Upper lobe of left lung (tissue), 4 donors: Measurements from ENCODE around the gene MMP7.

ENCODE experiments used
- POLR2A ChIP-seq, 4 donors: fragments of 450-650 bp; IDR thresholded peaks; one replicate each; pipeline ENCODE4 v1.5.1; 2016 to 2017; ENCODE audit warnings: antibody characterized with exemption in 4 of 4, mild to moderate bottlenecking in 2 of 4
- POLR2AphosphoS5 ChIP-seq, 2 donors: sonication (generic); formaldehyde crosslinking; IDR thresholded peaks; one replicate each; pipeline ENCODE4 v1.5.1; 2017; ENCODE audit warnings: antibody characterized with exemption in 2 of 2

DNA sequence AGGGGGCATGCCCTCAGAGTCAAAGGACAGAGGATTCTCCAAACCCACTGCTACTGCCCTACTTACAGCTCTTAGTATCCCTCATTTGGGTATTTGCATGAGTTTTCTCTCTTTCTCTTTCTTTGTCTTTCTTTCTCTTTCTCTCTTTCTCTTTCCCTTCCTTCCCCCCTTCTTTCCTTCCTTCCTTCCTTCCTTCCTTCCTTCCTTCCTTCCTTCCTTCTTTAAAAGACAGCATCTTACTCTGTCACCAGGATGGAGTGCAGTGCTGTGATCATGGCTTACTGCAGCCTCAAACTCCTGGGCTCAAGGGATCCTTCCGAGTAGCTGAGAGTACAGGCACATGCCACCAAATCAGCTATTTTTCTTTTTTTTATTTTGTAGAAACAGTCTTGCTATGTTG lies 14.0 kb upstream of the MMP7 start:
- TF ChIP-seq POLR2A (IDR thresholded peaks at IDR 0.05) (no peak), POLR2AphosphoS5 (IDR thresholded peaks at IDR 0.05) (no peak)
